Bronchial epithelial cell (primary cell): Measurements from ENCODE around the gene PLA2G15. TPM values are rescaled to one million over a fixed set of nuclear protein-coding genes. Genes with fewer than 3 reads are reported as not detected.

Experiments
- DNase-seq: peaks from one replicate; pipeline ENCODE4 v3.0.0-alpha.2; 2010; ENCODE audit warnings: low read depth
- FAIRE-seq: peaks from 2 replicates; lab custom pipeline; 2011; peaks lifted over from hg19 to GRCh38; lab: Jason Lieb, UNC
- H3K27me3 ChIP-seq: 2 replicates; pipeline ENCODE4 v1.5.1; 2011; ENCODE audit warnings: low read length; ENCODE audit not compliant: control insufficient read depth, insufficient read depth
- H3K36me3 ChIP-seq: 2 replicates; pipeline ENCODE4 v1.5.1; 2011; ENCODE audit warnings: low read length; ENCODE audit not compliant: control insufficient read depth, insufficient read depth
- H3K4me3 ChIP-seq: 2 replicates; pipeline ENCODE4 v1.5.1; 2011; ENCODE audit warnings: mild to moderate bottlenecking, low read depth, low read length, control low read depth
- total RNA-seq: library from RNA; depleted of rRNA; stranded (reverse); fragments of >200 nt; gene quantifications from 2 replicates; pipeline ENCODE4 v1.2.1, GENCODE V29; 2014
- TF ChIP-seq, protein P1 (sequence below): IDR thresholded peaks from 2 replicates; pipeline ENCODE4 v1.5.1; 2011; ENCODE audit warnings: mild to moderate bottlenecking, moderate library complexity, low read length, control low read depth, inconsistent platforms; ENCODE audit not compliant: insufficient read depth, severe bottlenecking

The PLA2G15 gene
- total RNA-seq, 1 donor from 2014 or later: 8.2 TPM

DNA sequence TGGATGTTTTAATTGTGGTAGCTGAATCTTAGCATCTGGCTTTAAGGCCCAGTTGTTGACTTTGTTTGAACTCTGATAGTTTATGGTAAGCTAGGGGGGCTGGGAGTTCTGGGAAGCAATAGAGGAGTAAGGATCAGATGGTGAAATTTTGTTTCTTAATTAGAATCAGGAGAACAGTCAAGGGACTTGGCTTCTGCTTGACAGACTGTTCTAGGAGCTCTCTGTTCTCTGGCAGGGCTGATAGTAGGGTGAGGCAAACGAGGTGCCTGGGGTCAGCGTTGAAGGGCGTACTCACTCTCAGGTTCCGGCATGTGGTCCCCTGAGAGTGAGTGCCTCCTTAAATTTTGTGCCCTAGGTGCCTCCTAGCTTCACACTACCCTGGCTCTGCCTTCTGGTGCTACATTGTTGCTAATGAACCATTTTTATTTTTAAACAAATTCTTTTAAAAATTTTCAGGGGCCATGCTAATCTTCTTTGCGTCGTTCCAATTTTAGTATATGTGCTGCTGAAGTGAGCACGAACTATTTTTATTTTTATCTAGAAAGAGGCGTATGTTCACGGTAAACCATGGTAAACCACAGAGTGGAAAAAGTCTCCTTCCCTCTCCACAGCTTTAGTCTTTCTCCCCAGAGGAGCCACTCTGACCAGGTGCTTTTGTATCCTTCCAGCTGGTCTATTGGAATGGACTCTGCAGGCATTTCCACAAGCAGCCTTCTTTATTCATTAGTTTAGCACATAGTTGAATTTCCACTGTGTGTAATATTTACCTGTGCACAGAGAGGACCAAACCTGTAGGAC is 38.8 kb downstream of the PLA2G15 start:
- TF ChIP-seq, protein P1, sequence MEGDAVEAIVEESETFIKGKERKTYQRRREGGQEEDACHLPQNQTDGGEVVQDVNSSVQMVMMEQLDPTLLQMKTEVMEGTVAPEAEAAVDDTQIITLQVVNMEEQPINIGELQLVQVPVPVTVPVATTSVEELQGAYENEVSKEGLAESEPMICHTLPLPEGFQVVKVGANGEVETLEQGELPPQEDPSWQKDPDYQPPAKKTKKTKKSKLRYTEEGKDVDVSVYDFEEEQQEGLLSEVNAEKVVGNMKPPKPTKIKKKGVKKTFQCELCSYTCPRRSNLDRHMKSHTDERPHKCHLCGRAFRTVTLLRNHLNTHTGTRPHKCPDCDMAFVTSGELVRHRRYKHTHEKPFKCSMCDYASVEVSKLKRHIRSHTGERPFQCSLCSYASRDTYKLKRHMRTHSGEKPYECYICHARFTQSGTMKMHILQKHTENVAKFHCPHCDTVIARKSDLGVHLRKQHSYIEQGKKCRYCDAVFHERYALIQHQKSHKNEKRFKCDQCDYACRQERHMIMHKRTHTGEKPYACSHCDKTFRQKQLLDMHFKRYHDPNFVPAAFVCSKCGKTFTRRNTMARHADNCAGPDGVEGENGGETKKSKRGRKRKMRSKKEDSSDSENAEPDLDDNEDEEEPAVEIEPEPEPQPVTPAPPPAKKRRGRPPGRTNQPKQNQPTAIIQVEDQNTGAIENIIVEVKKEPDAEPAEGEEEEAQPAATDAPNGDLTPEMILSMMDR: no peak
- DNase-seq: no peak
- Histone ChIP-seq H3K36me3 (peaks cover 9% of the 10 kb centered on the region), H3K27me3 (no peaks in the 10 kb centered on the region), H3K4me3 (no peak overlapping the region)
- no peak for FAIRE-seq

DNA sequence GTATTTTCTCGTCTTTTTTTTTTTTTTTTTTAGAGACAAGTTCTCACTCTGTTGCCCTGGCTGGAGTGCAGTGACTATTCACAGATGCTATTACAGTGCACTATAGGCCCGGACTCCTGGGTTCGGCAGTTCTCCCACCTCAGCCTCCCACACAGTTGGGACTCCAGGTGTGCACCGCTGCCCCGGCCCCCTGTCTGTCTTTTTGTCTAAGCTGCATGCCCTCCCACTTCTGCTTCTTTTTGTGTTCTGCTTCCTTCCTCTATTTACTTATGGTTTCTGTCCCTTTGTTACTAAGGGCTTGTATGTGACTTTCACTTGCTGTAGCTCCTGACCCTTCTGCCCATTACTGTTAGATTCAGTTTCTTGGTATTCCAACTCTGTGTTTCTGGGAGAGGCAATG is 39.7 kb downstream of the PLA2G15 start:
- no peak for DNase-seq
- FAIRE-seq: no peak
- H3K4me3 ChIP-seq: no peak overlapping the region
- TF ChIP-seq, protein P1: no peak
- peaks cover 9% of the 10 kb centered on the region for H3K36me3 ChIP-seq
- H3K27me3 ChIP-seq: no peaks in the 10 kb centered on the region

DNA sequence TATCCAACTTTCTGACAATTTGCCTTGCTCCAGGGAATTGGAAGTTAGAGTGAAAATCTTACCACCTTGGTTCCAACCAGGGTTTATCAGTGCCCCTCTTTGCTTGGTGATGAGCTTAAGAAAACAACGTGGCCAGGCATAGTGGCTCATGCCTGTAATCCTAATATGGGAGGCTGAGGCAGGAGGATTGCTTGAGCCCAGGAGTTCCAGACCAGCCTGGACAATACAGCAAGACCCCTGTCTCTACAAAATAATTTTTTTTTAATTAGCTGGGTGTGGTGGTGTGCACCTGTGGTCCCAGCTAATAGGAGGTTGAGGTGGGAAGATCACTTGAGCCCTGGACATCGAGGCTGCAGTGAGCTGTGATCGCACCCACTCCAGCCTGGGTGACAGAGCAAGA is 40.5 kb downstream of the PLA2G15 start:
- DNase-seq: no peak
- Histone ChIP-seq H3K4me3 (no peak overlapping the region), H3K36me3 (peaks cover 13% of the 10 kb centered on the region), H3K27me3 (no peaks in the 10 kb centered on the region)
- FAIRE-seq: no peak
- TF ChIP-seq, protein P1: no peak

DNA sequence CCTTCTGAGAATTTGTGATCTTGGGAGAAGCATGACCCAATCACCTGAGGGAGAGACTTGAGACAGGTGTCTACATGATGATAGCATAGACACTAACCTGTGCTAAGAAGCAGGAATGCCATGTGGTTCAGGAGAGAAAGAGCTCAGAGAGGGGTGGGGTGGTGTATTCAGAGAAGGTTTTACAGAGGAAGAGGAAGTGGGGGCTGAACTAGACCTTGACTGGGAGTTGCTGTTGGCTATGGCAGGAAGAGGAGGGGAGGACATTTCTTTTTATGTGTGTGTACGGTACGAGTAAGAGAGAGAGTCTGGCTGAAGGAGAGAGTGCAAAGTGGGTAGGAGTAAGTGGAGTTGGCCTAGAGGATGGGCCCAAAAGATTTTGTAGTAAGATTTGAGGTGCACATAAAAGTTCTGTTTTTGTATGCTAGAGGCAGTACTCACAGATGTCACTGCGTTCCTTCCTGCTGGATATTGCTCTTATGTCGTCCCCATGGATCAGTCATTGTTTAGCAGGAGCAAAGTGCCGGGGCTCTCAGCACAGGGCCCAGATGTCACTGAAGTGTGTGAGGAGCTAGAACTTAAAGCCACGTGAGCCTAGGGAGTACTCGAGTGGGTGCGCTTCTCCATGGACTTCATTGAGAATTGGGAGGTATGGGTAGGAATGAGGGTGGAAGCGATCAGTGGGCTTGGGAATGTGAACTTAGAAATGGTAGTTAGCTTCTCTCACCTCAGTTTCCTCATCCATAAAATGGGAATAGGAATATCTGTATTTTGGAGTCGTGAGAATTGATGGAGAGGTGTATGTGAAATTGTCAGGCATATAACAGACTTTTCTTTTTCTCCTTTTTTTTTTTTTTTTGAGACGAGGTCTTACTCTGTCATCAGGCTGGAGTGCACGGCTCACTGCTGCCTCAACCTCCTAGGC is 41.2 kb downstream of the PLA2G15 start:
- no peaks in the 10 kb centered on the region for H3K27me3 ChIP-seq
- DNase-seq (no peak), FAIRE-seq (no peak)
- TF ChIP-seq, protein P1: no peak
- H3K36me3 ChIP-seq: peaks cover 21% of the 10 kb centered on the region
- no peak overlapping the region for H3K4me3 ChIP-seq

DNA sequence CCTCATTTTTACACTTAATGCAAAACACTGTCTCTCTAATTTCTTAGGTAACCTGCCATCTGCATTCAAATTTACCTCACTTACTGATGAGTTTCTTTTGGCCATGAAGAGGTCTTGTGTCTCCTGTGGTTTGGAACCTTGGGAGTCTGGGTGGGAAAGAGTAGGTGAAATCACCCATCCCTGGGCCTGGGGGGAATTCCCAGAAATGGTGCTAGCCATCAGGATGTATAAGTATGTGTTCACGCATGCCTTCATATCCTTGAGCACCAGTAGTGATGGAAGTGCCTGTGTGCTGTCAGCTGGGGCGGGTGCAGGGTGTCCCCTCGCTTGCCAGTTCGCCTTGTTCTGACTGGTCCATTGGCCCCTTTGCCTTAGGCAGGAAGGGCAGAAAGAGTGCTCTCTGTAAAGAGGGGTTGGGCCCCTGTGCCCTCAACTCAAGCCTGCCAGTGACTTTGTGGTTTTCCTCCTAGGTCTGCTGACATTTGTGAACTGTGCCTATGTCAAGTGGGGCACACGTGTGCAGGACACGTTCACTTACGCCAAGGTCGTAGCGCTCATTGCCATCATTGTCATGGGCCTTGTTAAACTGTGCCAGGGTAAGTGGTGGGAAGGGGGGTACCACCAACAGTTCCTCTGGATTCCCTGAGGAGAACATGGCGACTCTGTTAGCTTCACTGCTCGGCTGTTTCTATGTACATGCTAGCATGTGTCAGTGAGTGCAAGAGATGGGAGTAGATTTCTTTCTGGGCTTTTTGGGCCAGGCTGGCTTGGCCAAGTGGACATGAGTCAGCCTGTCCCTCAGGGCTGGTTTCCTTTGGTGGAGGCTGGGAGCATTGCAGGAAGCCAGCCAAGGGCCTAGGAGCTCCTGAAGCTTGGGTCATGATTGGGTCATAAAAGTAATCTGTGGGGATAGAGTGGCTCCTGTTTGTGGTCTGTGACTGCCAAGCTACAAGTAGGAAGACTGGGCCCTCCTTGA is 42.4 kb downstream of the PLA2G15 start:
- FAIRE-seq: no peak
- Histone ChIP-seq H3K27me3 (no peaks in the 10 kb centered on the region), H3K4me3 (no peak overlapping the region), H3K36me3 (peaks cover 25% of the 10 kb centered on the region)
- DNase-seq: peak; percentile 71
- TF ChIP-seq, protein P1: no peak
